ENCODE measurements around the gene LYRM4. TPM values are rescaled to one million over a fixed set of nuclear protein-coding genes. Genes with fewer than 3 reads are reported as not detected.
A peak's percentile ranks its signal among the peaks of the same experiment; 100 is the strongest.

LYRM4 gene
- total and polyA plus RNA-seq, 2 experiments from 2014 or later: 51.0 to 62.0 TPM

DNA sequence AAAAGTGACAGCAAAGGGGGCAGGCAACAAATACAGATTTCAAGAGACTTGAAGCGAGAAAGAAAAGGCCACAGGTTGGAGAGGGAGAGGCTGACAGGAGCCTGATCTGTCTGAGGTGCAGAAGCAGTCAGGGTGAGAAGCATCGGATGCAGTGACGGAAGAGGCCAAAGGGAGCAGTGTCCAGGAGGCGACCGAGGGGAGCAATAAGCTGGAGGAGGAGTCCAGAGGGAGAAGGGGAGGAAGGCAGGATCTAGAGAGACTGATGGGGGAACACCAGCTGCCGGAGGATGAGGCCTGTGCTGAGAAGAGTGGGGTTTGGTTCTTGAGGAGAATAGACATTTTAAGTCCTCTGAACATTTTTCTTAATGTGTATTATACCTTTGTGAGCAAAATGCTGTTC lies 24.3 kb upstream of the LYRM4 start:
- Histone ChIP-seq H4K20me1 (replicated peaks; ENCODE audit: insufficient read depth) (no peaks in the 10 kb centered on the region; the same call in 1 of the 2 replicates), H2AFZ (no peak overlapping the region), H3K4me2 (no peak overlapping the region), H3K4me3 (no peak overlapping the region), H3K36me3 (ENCODE audit: insufficient read depth) (no peaks in the 10 kb centered on the region), H3K27me3 (ENCODE audit: insufficient read depth) (no peaks in the 10 kb centered on the region), H3K79me2 (replicated peaks; ENCODE audit: insufficient read depth) (peaks cover 17% of the 10 kb centered on the region), H3K9me2 (ENCODE audit: insufficient read depth) (no peaks in the 10 kb centered on the region), H3K4me1 (ENCODE audit: insufficient read depth) (peaks cover 4% of the 10 kb centered on the region; the same call in 1 of the 2 replicates), H3F3A (replicated peaks; ENCODE audit: low read depth) (no peaks in the 10 kb centered on the region), H3K27ac (ENCODE audit: low read depth) (no peak overlapping the region)
- Mint-ChIP-seq H3K9me3 (no peaks in the 10 kb centered on the region; the same call in 2 of the 3 replicates), H3K36me3 (ENCODE audit: low read depth) (no peaks in the 10 kb centered on the region), H3K4me3 (no peak overlapping the region), H3K4me1 (peaks cover 31% of the 10 kb centered on the region), H3K27me3 (ENCODE audit: insufficient read depth, low read depth, poor library complexity) (peaks cover 7% of the 10 kb centered on the region), H3K27ac (no peak overlapping the region)
- ATAC-seq (peak; percentile 65), DNase-seq (ENCODE audit: low spot score) (no peak)
- TF ChIP-seq POLR2AphosphoS5 (IDR thresholded peaks at IDR 0.05; ENCODE audit: low read depth) (no peak), ZNF331 (CRISPR knock-in tag; IDR thresholded peaks at IDR 0.05; ENCODE audit: low read depth) (no peak), JUNB (IDR thresholded peaks at IDR 0.05; ENCODE audit: unreplicated experiment) (no peak), CREB1 (CRISPR knock-in tag; IDR thresholded peaks at IDR 0.05; ENCODE audit: low read depth) (no peak), NANOG (IDR thresholded peaks at IDR 0.05; ENCODE audit: borderline replicate concordance) (no peak), ZNF114 (CRISPR knock-in tag; IDR thresholded peaks at IDR 0.05) (no peak), STAT1 (IDR thresholded peaks at IDR 0.05; ENCODE audit: unreplicated experiment) (no peak), EZH2 (IDR thresholded peaks at IDR 0.05; ENCODE audit: low read depth, unreplicated experiment) (no peak), EZH2phosphoT487 (IDR thresholded peaks at IDR 0.05; ENCODE audit: unreplicated experiment) (no peak)
- TF ChIP-seq, protein P1, sequence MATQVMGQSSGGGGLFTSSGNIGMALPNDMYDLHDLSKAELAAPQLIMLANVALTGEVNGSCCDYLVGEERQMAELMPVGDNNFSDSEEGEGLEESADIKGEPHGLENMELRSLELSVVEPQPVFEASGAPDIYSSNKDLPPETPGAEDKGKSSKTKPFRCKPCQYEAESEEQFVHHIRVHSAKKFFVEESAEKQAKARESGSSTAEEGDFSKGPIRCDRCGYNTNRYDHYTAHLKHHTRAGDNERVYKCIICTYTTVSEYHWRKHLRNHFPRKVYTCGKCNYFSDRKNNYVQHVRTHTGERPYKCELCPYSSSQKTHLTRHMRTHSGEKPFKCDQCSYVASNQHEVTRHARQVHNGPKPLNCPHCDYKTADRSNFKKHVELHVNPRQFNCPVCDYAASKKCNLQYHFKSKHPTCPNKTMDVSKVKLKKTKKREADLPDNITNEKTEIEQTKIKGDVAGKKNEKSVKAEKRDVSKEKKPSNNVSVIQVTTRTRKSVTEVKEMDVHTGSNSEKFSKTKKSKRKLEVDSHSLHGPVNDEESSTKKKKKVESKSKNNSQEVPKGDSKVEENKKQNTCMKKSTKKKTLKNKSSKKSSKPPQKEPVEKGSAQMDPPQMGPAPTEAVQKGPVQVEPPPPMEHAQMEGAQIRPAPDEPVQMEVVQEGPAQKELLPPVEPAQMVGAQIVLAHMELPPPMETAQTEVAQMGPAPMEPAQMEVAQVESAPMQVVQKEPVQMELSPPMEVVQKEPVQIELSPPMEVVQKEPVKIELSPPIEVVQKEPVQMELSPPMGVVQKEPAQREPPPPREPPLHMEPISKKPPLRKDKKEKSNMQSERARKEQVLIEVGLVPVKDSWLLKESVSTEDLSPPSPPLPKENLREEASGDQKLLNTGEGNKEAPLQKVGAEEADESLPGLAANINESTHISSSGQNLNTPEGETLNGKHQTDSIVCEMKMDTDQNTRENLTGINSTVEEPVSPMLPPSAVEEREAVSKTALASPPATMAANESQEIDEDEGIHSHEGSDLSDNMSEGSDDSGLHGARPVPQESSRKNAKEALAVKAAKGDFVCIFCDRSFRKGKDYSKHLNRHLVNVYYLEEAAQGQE (IDR thresholded peaks at IDR 0.05; ENCODE audit: unreplicated experiment): no peak
- TF ChIP-seq, protein P2, sequence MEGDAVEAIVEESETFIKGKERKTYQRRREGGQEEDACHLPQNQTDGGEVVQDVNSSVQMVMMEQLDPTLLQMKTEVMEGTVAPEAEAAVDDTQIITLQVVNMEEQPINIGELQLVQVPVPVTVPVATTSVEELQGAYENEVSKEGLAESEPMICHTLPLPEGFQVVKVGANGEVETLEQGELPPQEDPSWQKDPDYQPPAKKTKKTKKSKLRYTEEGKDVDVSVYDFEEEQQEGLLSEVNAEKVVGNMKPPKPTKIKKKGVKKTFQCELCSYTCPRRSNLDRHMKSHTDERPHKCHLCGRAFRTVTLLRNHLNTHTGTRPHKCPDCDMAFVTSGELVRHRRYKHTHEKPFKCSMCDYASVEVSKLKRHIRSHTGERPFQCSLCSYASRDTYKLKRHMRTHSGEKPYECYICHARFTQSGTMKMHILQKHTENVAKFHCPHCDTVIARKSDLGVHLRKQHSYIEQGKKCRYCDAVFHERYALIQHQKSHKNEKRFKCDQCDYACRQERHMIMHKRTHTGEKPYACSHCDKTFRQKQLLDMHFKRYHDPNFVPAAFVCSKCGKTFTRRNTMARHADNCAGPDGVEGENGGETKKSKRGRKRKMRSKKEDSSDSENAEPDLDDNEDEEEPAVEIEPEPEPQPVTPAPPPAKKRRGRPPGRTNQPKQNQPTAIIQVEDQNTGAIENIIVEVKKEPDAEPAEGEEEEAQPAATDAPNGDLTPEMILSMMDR (conservative IDR thresholded peaks at IDR 0.05; ENCODE audit: low read depth in 2 of 2): no peak
- TF ChIP-seq, protein P3, sequence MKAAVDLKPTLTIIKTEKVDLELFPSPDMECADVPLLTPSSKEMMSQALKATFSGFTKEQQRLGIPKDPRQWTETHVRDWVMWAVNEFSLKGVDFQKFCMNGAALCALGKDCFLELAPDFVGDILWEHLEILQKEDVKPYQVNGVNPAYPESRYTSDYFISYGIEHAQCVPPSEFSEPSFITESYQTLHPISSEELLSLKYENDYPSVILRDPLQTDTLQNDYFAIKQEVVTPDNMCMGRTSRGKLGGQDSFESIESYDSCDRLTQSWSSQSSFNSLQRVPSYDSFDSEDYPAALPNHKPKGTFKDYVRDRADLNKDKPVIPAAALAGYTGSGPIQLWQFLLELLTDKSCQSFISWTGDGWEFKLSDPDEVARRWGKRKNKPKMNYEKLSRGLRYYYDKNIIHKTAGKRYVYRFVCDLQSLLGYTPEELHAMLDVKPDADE (IDR thresholded peaks at IDR 0.05): no peak
- TF ChIP-seq, protein P4, sequence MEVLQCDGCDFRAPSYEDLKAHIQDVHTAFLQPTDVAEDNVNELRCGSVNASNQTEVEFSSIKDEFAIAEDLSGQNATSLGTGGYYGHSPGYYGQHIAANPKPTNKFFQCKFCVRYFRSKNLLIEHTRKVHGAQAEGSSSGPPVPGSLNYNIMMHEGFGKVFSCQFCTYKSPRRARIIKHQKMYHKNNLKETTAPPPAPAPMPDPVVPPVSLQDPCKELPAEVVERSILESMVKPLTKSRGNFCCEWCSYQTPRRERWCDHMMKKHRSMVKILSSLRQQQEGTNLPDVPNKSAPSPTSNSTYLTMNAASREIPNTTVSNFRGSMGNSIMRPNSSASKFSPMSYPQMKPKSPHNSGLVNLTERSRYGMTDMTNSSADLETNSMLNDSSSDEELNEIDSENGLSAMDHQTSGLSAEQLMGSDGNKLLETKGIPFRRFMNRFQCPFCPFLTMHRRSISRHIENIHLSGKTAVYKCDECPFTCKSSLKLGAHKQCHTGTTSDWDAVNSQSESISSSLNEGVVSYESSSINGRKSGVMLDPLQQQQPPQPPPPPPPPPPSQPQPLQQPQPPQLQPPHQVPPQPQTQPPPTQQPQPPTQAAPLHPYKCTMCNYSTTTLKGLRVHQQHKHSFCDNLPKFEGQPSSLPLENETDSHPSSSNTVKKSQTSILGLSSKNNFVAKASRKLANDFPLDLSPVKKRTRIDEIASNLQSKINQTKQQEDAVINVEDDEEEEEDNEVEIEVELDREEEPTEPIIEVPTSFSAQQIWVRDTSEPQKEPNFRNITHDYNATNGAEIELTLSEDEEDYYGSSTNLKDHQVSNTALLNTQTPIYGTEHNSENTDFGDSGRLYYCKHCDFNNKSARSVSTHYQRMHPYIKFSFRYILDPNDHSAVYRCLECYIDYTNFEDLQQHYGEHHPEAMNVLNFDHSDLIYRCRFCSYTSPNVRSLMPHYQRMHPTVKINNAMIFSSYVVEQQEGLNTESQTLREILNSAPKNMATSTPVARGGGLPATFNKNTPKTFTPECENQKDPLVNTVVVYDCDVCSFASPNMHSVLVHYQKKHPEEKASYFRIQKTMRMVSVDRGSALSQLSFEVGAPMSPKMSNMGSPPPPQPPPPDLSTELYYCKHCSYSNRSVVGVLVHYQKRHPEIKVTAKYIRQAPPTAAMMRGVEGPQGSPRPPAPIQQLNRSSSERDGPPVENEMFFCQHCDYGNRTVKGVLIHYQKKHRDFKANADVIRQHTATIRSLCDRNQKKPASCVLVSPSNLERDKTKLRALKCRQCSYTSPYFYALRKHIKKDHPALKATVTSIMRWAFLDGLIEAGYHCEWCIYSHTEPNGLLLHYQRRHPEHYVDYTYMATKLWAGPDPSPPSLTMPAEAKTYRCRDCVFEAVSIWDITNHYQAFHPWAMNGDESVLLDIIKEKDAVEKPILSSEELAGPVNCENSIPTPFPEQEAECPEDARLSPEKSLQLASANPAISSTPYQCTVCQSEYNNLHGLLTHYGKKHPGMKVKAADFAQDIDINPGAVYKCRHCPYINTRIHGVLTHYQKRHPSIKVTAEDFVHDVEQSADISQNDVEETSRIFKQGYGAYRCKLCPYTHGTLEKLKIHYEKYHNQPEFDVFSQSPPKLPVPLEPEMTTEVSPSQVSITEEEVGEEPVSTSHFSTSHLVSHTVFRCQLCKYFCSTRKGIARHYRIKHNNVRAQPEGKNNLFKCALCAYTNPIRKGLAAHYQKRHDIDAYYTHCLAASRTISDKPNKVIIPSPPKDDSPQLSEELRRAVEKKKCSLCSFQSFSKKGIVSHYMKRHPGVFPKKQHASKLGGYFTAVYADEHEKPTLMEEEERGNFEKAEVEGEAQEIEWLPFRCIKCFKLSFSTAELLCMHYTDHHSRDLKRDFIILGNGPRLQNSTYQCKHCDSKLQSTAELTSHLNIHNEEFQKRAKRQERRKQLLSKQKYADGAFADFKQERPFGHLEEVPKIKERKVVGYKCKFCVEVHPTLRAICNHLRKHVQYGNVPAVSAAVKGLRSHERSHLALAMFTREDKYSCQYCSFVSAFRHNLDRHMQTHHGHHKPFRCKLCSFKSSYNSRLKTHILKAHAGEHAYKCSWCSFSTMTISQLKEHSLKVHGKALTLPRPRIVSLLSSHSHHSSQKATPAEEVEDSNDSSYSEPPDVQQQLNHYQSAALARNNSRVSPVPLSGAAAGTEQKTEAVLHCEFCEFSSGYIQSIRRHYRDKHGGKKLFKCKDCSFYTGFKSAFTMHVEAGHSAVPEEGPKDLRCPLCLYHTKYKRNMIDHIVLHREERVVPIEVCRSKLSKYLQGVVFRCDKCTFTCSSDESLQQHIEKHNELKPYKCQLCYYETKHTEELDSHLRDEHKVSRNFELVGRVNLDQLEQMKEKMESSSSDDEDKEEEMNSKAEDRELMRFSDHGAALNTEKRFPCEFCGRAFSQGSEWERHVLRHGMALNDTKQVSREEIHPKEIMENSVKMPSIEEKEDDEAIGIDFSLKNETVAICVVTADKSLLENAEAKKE (CRISPR knock-in tag; IDR thresholded peaks at IDR 0.05): no peak
